ENCODE measurements around the gene TAF11L12. TPM values are rescaled to one million over a fixed set of nuclear protein-coding genes. Genes with fewer than 3 reads are reported as not detected.

The TAF11L12 gene
- total and polyA plus RNA-seq, 2 donors (not counting 1 experiment from before 2014, with no cell fraction given) = not detected

- Histone ChIP-seq H3K4me1 (ENCODE audit: control insufficient read depth in 2 of 2, insufficient read depth in 2 of 2, low read length in 2 of 2) (no peaks in the 10 kb centered on the region), H3K27me3 (replicated peaks in 1 of 4; ENCODE audit: control extremely low read depth in 1 of 4, control insufficient read depth in 3 of 4, insufficient read depth in 4 of 4, low read length in 3 of 4) (no peaks in the 10 kb centered on the region), H3K9ac (ENCODE audit: low read length) (no peak overlapping the region), H3K9me3 (ENCODE audit: control extremely low read depth in 1 of 3, control insufficient read depth in 2 of 3, insufficient read depth in 1 of 3, low read length in 2 of 3) (peaks cover 0 to 5% (median 0%) of the 10 kb centered on the region in 3 donors), H3K27ac (ENCODE audit: low read length in 2 of 2) (no peak overlapping the region), H4K20me1 (ENCODE audit: control insufficient read depth, insufficient read depth, low read length, poor library complexity, severe bottlenecking) (no peaks in the 10 kb centered on the region), H3K4me2 (replicated peaks; ENCODE audit: low read depth, low read length, poor library complexity, severe bottlenecking) (no peak overlapping the region), H3K36me3 (replicated peaks in 1 of 2; ENCODE audit: control extremely low read depth in 1 of 2, control insufficient read depth in 1 of 2, extremely low read depth in 1 of 2, insufficient read depth in 2 of 2, low read length in 1 of 2) (no peaks in the 10 kb centered on the region), H3K4me3 (ENCODE audit: control extremely low read depth in 1 of 5, extremely low read depth in 1 of 5, insufficient read depth in 1 of 5, low read depth in 2 of 5, low read length in 4 of 5) (no peak overlapping the region), H2AFZ (ENCODE audit: insufficient read depth, low read depth, low read length, poor library complexity, severe bottlenecking) (no peak overlapping the region), H3K79me2 (ENCODE audit: control insufficient read depth, insufficient read depth, low read length) (no peaks in the 10 kb centered on the region)
- TF ChIP-seq, protein P1, sequence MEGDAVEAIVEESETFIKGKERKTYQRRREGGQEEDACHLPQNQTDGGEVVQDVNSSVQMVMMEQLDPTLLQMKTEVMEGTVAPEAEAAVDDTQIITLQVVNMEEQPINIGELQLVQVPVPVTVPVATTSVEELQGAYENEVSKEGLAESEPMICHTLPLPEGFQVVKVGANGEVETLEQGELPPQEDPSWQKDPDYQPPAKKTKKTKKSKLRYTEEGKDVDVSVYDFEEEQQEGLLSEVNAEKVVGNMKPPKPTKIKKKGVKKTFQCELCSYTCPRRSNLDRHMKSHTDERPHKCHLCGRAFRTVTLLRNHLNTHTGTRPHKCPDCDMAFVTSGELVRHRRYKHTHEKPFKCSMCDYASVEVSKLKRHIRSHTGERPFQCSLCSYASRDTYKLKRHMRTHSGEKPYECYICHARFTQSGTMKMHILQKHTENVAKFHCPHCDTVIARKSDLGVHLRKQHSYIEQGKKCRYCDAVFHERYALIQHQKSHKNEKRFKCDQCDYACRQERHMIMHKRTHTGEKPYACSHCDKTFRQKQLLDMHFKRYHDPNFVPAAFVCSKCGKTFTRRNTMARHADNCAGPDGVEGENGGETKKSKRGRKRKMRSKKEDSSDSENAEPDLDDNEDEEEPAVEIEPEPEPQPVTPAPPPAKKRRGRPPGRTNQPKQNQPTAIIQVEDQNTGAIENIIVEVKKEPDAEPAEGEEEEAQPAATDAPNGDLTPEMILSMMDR (IDR thresholded peaks at IDR 0.05) = no peak
- no peak for TF ChIP-seq EZH2 (IDR thresholded peaks at IDR 0.05; ENCODE audit: borderline replicate concordance, insufficient read depth, low read depth, low read length, poor library complexity, severe bottlenecking)
- WGBS (ENCODE audit: insufficient coverage) = 92% methylated on average over 14 of the region's 17 CpGs
- CTCF ChIA-PET = interaction anchor here (1.3 kb wide), 1 partner anchor 399 kb away, joined by 3 read pairs; no protein-coding TSS in a partner anchor
- POLR2A ChIA-PET = no interaction called here
- Mint-ChIP-seq H3K4me3 (no peak overlapping the region), H3K27ac (no peak overlapping the region), H3K9me3 (ENCODE audit: insufficient read depth) (peaks cover 3% of the 10 kb centered on the region), H3K4me1 (no peaks in the 10 kb centered on the region), H3K27me3 (no peaks in the 10 kb centered on the region)
- no peak for DNase-seq
- intact Hi-C loops (cut with micrococcal nuclease) = no loop called here
- ATAC-seq (ENCODE audit: low read depth) = no peak
Observed at GRCh38 chr5:17614872-17615605, 4.8 kb downstream of the TAF11L12 start.

DNA sequence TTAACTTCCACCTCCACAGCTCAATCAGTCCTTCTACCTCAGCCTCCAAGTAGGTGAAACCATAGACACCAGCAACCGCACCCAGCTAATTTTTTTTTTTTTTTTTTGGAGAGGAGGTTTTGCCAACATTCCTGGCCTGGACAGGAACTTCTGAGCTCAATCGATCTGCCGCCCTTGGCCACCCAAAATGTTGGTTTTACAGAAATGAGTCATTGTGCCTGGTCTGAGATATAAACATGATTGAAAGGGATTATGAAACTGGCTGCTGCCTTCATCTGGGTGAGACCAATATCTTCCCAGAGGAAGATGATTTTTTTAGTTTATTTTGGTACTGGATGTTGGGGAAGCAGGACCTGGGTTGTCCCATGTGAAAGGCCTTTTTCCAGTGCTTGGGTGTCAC, 9.2 kb downstream of the TAF11L12 start:
- Histone ChIP-seq H3K4me2 (replicated peaks; ENCODE audit: low read depth, low read length, poor library complexity, severe bottlenecking) (no peak overlapping the region), H2AFZ (ENCODE audit: insufficient read depth, low read depth, low read length, poor library complexity, severe bottlenecking) (no peak overlapping the region), H3K9me3 (ENCODE audit: control extremely low read depth in 1 of 3, control insufficient read depth in 2 of 3, insufficient read depth in 1 of 3, low read length in 2 of 3) (peaks cover 0 to 11% (median 0%) of the 10 kb centered on the region in 3 donors), H3K27me3 (replicated peaks in 1 of 4; ENCODE audit: control extremely low read depth in 1 of 4, control insufficient read depth in 3 of 4, insufficient read depth in 4 of 4, low read length in 3 of 4) (no peaks in the 10 kb centered on the region), H3K36me3 (replicated peaks in 1 of 2; ENCODE audit: control extremely low read depth in 1 of 2, control insufficient read depth in 1 of 2, extremely low read depth in 1 of 2, insufficient read depth in 2 of 2, low read length in 1 of 2) (no peaks in the 10 kb centered on the region), H3K79me2 (ENCODE audit: control insufficient read depth, insufficient read depth, low read length) (no peaks in the 10 kb centered on the region), H3K9ac (ENCODE audit: low read length) (no peak overlapping the region), H3K4me1 (ENCODE audit: control insufficient read depth in 2 of 2, insufficient read depth in 2 of 2, low read length in 2 of 2) (no peaks in the 10 kb centered on the region), H3K27ac (ENCODE audit: low read length in 2 of 2) (no peak overlapping the region), H3K4me3 (ENCODE audit: control extremely low read depth in 1 of 5, extremely low read depth in 1 of 5, insufficient read depth in 1 of 5, low read depth in 2 of 5, low read length in 4 of 5) (no peak overlapping the region), H4K20me1 (ENCODE audit: control insufficient read depth, insufficient read depth, low read length, poor library complexity, severe bottlenecking) (no peaks in the 10 kb centered on the region)
- H3K27ac Mint-ChIP-seq = no peak overlapping the region
- POLR2A ChIA-PET = no interaction called here
- DNase-seq (no peak), ATAC-seq (ENCODE audit: low read depth) (no peak)
- peaks cover 3% of the 10 kb centered on the region for H3K9me3 Mint-ChIP-seq (ENCODE audit: insufficient read depth)
- H3K4me3 Mint-ChIP-seq = no peak overlapping the region
- CTCF ChIA-PET = no interaction called here
- no peak for TF ChIP-seq EZH2 (IDR thresholded peaks at IDR 0.05; ENCODE audit: borderline replicate concordance, insufficient read depth, low read depth, low read length, poor library complexity, severe bottlenecking)
- TF ChIP-seq, protein P1 (IDR thresholded peaks at IDR 0.05) = no peak
- WGBS (ENCODE audit: insufficient coverage) = 82% methylated on average over 2 of the region's 3 CpGs
- peaks cover 4% of the 10 kb centered on the region for H3K27me3 Mint-ChIP-seq
- no peaks in the 10 kb centered on the region for H3K4me1 Mint-ChIP-seq
- intact Hi-C loops (cut with micrococcal nuclease) = no loop called here
